ENCODE results near the gene DGUOK.
A peak's percentile ranks its signal among the peaks of the same experiment; 100 is the strongest.

DGUOK gene

GRCh38 chr2:73920577-73921545, 5.8 kb upstream of the DGUOK start:
- no peak overlapping the region for H2BK120ac ChIP-seq (ENCODE audit: low read depth, low read length)
- no CpG with 5 or more reads among the region's 12 CpGs for WGBS (ENCODE audit: extremely low coverage, insufficient coverage, low lambda C conversion rate)
- H3K27me3 ChIP-seq (ENCODE audit: insufficient read depth, low read length, poor library complexity), result no peaks in the 10 kb centered on the region

DNA sequence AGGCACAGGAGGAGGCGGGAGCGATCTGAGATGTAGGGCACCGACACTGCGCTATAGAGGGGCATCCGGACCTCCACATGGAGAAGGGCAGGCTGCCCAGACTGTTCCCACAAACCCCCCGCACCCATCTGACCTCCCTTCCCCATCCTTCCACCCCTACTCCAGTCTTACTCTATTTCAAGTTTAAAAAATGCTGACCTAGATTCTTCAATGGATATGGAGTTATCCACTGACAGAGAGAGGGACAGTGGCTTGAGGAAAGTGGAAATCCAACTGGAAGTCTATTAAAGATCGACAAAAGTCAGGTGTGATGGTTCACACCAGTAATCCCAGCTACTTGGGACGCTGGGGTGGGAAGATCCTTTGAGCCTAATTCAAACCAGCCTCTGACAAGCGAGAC, 5.1 kb upstream of the DGUOK start:
- WGBS (ENCODE audit: extremely low coverage, insufficient coverage, low lambda C conversion rate), result no CpG with 5 or more reads among the region's 9 CpGs

More at GRCh38 chr2:73920577-73921545, 5.8 kb upstream of the DGUOK start:
- no peak overlapping the region for H3K27ac ChIP-seq (ENCODE audit: low read depth, low read length)
- H3K4ac ChIP-seq (ENCODE audit: low read depth, low read length), result no peak overlapping the region
- H3K79me2 ChIP-seq (ENCODE audit: control insufficient read depth, insufficient read depth, low read length), result no peaks in the 10 kb centered on the region
- H3K9ac ChIP-seq (ENCODE audit: low read length), result no peak overlapping the region
- H3K18ac ChIP-seq (ENCODE audit: low read length), result no peak overlapping the region
- H3K4me3 ChIP-seq (ENCODE audit: low read length), result no peak overlapping the region
- no peak overlapping the region for H4K5ac ChIP-seq (ENCODE audit: low read length)
- no peak overlapping the region for H2BK5ac ChIP-seq (ENCODE audit: low read length)
- no peaks in the 10 kb centered on the region for H3K79me1 ChIP-seq (ENCODE audit: low read length)
- DNase-seq, result peak; percentile 87
- no peaks in the 10 kb centered on the region for H3K36me3 ChIP-seq (ENCODE audit: control insufficient read depth, insufficient read depth, low read length)
- no peak overlapping the region for H2AK5ac ChIP-seq (ENCODE audit: low read length)
- no peak overlapping the region for H3K23ac ChIP-seq (ENCODE audit: low read length)
- no peak overlapping the region for H2BK15ac ChIP-seq (replicated peaks; ENCODE audit: low read depth)
- H3K4me1 ChIP-seq (ENCODE audit: control insufficient read depth, low read depth, low read length), result peaks cover 2% of the 10 kb centered on the region
- no peak overlapping the region for H4K8ac ChIP-seq (ENCODE audit: low read depth, low read length)
- no peak overlapping the region for H3K56ac ChIP-seq (ENCODE audit: low read length)
- H3K4me2 ChIP-seq (ENCODE audit: low read length), result no peak overlapping the region

DNA sequence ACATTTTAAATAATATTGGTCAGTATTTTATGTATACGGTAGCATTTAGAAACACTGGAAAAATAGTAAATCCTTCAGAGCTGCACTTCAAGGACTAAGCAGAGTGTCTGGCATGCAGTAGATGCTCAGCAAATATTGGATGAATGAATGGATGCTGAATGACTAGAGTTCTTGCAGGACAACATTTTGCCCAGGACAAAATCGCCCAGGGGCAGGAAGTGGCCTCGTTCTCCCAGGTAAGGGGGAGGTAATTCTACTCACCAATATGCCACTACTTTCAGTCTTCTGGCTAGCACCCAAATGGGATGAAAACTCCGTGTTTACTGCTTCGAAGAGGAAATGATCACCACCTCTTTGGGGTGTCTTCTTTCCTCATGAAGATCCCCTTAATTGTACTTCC, 4.0 kb upstream of the DGUOK start:
- no peak for DNase-seq
- no peak overlapping the region for H2BK15ac ChIP-seq (replicated peaks; ENCODE audit: low read depth)
- no peak overlapping the region for H4K8ac ChIP-seq (ENCODE audit: low read depth, low read length)
- H3K56ac ChIP-seq (ENCODE audit: low read length), result no peak overlapping the region
- H3K36me3 ChIP-seq (ENCODE audit: control insufficient read depth, insufficient read depth, low read length), result no peaks in the 10 kb centered on the region
- H3K4me2 ChIP-seq (ENCODE audit: low read length), result no peak overlapping the region
- H3K79me2 ChIP-seq (ENCODE audit: control insufficient read depth, insufficient read depth, low read length), result peaks cover 6% of the 10 kb centered on the region
- H3K4me1 ChIP-seq (ENCODE audit: control insufficient read depth, low read depth, low read length), result peaks cover 2% of the 10 kb centered on the region
- no peak overlapping the region for H3K27ac ChIP-seq (ENCODE audit: low read depth, low read length)
- H3K27me3 ChIP-seq (ENCODE audit: insufficient read depth, low read length, poor library complexity), result no peaks in the 10 kb centered on the region
- no peak overlapping the region for H3K4ac ChIP-seq (ENCODE audit: low read depth, low read length)
- H2BK120ac ChIP-seq (ENCODE audit: low read depth, low read length), result no peak overlapping the region
- H4K5ac ChIP-seq (ENCODE audit: low read length), result no peak overlapping the region
- H3K4me3 ChIP-seq (ENCODE audit: low read length), result no peak overlapping the region
- H3K9ac ChIP-seq (ENCODE audit: low read length), result no peak overlapping the region
- H3K79me1 ChIP-seq (ENCODE audit: low read length), result peaks cover under 1% of the 10 kb centered on the region
- no CpG with 5 or more reads among the region's 5 CpGs for WGBS (ENCODE audit: extremely low coverage, insufficient coverage, low lambda C conversion rate)
- no peak overlapping the region for H3K23ac ChIP-seq (ENCODE audit: low read length)
- H3K18ac ChIP-seq (ENCODE audit: low read length), result no peak overlapping the region
- no peak overlapping the region for H2BK5ac ChIP-seq (ENCODE audit: low read length)
- no peak overlapping the region for H2AK5ac ChIP-seq (ENCODE audit: low read length)

More for the DNA sequence above, 5.1 kb upstream of the DGUOK start:
- Histone ChIP-seq H3K56ac (ENCODE audit: low read length) (no peak overlapping the region), H2AK5ac (ENCODE audit: low read length) (no peak overlapping the region), H3K36me3 (ENCODE audit: control insufficient read depth, insufficient read depth, low read length) (no peaks in the 10 kb centered on the region), H2BK15ac (replicated peaks; ENCODE audit: low read depth) (no peak overlapping the region), H4K5ac (ENCODE audit: low read length) (no peak overlapping the region), H2BK5ac (ENCODE audit: low read length) (no peak overlapping the region), H3K23ac (ENCODE audit: low read length) (no peak overlapping the region), H3K4me1 (ENCODE audit: control insufficient read depth, low read depth, low read length) (peaks cover 2% of the 10 kb centered on the region), H3K4ac (ENCODE audit: low read depth, low read length) (no peak overlapping the region), H2BK120ac (ENCODE audit: low read depth, low read length) (no peak overlapping the region), H3K4me2 (ENCODE audit: low read length) (no peak overlapping the region), H3K27me3 (ENCODE audit: insufficient read depth, low read length, poor library complexity) (no peaks in the 10 kb centered on the region), H3K79me1 (ENCODE audit: low read length) (no peaks in the 10 kb centered on the region), H3K4me3 (ENCODE audit: low read length) (no peak overlapping the region), H3K79me2 (ENCODE audit: control insufficient read depth, insufficient read depth, low read length) (no peaks in the 10 kb centered on the region), H4K8ac (ENCODE audit: low read depth, low read length) (no peak overlapping the region), H3K27ac (ENCODE audit: low read depth, low read length) (no peak overlapping the region), H3K9ac (ENCODE audit: low read length) (no peak overlapping the region), H3K18ac (ENCODE audit: low read length) (no peak overlapping the region)
- DNase-seq, result no peak

DNA sequence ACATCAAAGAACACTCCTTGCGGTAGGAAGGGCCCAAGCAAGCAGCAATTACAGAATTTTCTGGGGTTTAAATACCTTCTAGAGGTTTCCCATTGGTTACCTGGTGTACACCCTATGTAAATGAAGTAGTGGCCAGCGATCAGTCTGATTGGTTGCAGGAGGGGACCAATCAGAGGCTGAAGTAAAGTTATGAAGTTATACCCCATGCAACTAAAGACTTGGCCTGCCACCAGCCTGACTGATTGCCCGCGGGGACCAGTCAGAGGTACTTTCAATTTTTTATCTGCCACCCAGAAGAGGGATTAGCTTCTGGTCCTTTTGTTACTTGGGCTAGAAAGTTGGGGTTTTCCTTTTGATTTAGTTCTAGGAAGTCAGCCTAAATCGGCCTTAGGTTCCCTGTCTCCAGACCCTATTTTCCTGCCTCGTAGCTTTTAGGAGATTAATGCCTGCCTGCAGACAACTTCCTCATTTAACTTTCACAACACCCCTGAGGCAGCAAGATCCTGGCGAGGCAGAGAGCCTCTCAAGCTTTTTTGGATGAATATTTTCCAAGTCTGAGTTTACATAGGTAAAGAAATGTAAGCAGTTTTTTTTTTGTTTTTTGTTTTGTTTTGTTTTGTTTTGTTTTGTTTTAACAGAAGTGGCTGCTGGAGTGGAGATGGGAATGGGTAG, 1.5 kb upstream of the DGUOK start:
- H3K4me1 ChIP-seq (ENCODE audit: control insufficient read depth, low read depth, low read length), result peaks cover 2% of the 10 kb centered on the region
- H3K23ac ChIP-seq (ENCODE audit: low read length), result no peak overlapping the region
- H3K79me2 ChIP-seq (ENCODE audit: control insufficient read depth, insufficient read depth, low read length), result peaks cover 26% of the 10 kb centered on the region
- H3K79me1 ChIP-seq (ENCODE audit: low read length), result peaks cover 13% of the 10 kb centered on the region
- no peak overlapping the region for H2BK5ac ChIP-seq (ENCODE audit: low read length)
- H4K5ac ChIP-seq (ENCODE audit: low read length), result no peak overlapping the region
- no peaks in the 10 kb centered on the region for H3K36me3 ChIP-seq (ENCODE audit: control insufficient read depth, insufficient read depth, low read length)
- no peak overlapping the region for H2AK5ac ChIP-seq (ENCODE audit: low read length)
- no peaks in the 10 kb centered on the region for H3K27me3 ChIP-seq (ENCODE audit: insufficient read depth, low read length, poor library complexity)
- H3K56ac ChIP-seq (ENCODE audit: low read length), result no peak overlapping the region
- H3K27ac ChIP-seq (ENCODE audit: low read depth, low read length), result no peak overlapping the region
- H3K4me3 ChIP-seq (ENCODE audit: low read length), result no peak overlapping the region
- WGBS (ENCODE audit: extremely low coverage, insufficient coverage, low lambda C conversion rate), result no CpG with 5 or more reads among the region's 7 CpGs
- no peak overlapping the region for H2BK15ac ChIP-seq (replicated peaks; ENCODE audit: low read depth)
- no peak overlapping the region for H3K18ac ChIP-seq (ENCODE audit: low read length)
- no peak overlapping the region for H2BK120ac ChIP-seq (ENCODE audit: low read depth, low read length)
- peak overlapping the region; percentile 31 for H4K8ac ChIP-seq (ENCODE audit: low read depth, low read length)
- no peak overlapping the region for H3K9ac ChIP-seq (ENCODE audit: low read length)
- no peak overlapping the region for H3K4ac ChIP-seq (ENCODE audit: low read depth, low read length)
- DNase-seq, result no peak
- H3K4me2 ChIP-seq (ENCODE audit: low read length), result no peak overlapping the region

DNA sequence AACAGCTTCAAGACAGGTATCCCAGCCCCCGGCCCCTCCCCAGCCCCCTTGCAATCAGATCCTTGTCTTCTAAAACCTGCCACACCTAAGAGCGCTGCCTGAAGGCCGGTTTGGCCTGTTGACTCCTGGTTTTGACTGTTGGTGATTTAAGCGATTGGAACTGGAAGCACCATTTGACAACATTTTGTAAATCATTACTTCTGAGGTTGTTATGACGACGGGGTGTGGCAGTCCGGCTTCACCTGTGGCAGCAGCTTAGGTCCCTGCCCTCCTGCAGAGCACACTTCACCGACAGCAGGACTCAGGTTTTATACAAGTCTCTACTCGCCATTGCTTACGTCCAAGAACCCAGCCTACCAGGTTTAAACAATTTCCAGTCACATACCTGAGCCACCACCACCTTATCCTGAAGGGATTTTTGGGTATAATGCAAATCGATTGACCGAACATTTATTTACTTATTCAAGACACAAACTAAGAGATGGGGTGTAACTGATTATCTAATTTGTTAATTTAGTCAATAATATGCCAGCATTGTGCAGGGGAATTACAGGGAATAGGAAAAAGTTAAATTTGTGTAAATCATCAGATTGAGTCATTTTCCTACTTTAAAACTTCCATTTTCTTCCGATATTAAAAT, 707 bp upstream of the DGUOK start:
- no peak for DNase-seq
- Histone ChIP-seq H3K56ac (ENCODE audit: low read length) (peak overlapping the region; percentile 36), H2BK5ac (ENCODE audit: low read length) (no peak overlapping the region), H3K79me1 (ENCODE audit: low read length) (peaks cover 13% of the 10 kb centered on the region), H3K23ac (ENCODE audit: low read length) (no peak overlapping the region), H3K4me1 (ENCODE audit: control insufficient read depth, low read depth, low read length) (peaks cover under 1% of the 10 kb centered on the region), H4K8ac (ENCODE audit: low read depth, low read length) (no peak overlapping the region), H2AK5ac (ENCODE audit: low read length) (no peak overlapping the region), H3K4ac (ENCODE audit: low read depth, low read length) (no peak overlapping the region), H3K36me3 (ENCODE audit: control insufficient read depth, insufficient read depth, low read length) (no peaks in the 10 kb centered on the region), H3K18ac (ENCODE audit: low read length) (no peak overlapping the region), H2BK120ac (ENCODE audit: low read depth, low read length) (no peak overlapping the region), H3K4me3 (ENCODE audit: low read length) (no peak overlapping the region), H3K27ac (ENCODE audit: low read depth, low read length) (no peak overlapping the region), H3K79me2 (ENCODE audit: control insufficient read depth, insufficient read depth, low read length) (peaks cover 31% of the 10 kb centered on the region), H2BK15ac (replicated peaks; ENCODE audit: low read depth) (no peak overlapping the region), H3K9ac (ENCODE audit: low read length) (no peak overlapping the region), H3K27me3 (ENCODE audit: insufficient read depth, low read length, poor library complexity) (no peaks in the 10 kb centered on the region), H3K4me2 (ENCODE audit: low read length) (no peak overlapping the region), H4K5ac (ENCODE audit: low read length) (peak overlapping the region; percentile 99)
- WGBS (ENCODE audit: extremely low coverage, insufficient coverage, low lambda C conversion rate), result no CpG with 5 or more reads among the region's 13 CpGs
